GM10847 (cell line): ENCODE measurements around the gene PEX11G.

Source experiments
- POLR2A ChIP-seq: IDR thresholded peaks from 2 replicates; pipeline ENCODE4 v1.6.1; 2011; ENCODE audit not compliant: insufficient read length; ENCODE audit errors: extremely low read depth

Gene PEX11G

DNA sequence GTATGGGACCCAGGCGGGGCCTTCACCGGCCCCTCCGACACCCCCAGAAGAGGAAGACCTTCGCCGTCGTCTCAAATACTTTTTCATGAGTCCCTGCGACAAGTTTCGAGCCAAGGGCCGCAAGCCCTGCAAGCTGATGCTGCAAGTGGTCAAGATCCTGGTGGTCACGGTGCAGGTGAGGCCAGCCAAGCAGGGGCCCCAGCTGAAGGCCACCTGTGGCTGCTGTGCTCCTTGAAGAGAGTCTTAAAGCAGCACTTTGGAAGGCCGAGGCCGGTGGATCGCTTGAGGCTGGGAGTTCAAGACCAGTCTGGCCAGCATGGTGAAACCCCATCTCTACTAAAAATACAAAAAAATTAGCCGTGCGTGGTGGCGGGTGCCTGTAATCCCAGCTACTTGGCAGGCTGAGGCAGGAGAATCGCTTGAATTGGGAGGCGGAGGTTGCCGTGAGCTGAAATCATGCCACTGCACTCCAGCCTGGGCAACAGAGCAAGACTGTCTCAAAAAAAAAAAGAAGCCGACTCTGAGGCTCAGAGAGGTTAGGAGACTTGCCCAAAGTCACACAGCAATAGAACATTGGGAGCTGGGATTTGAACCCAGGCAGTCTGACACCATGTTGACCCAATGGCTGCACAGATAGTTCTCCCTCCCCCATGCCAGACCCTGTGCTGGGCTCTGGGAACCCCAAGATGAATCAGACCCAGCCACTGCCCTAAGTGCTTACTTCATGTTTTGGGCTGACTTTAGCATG, 36.3 kb upstream of the PEX11G start:
- no peak for TF ChIP-seq POLR2A

DNA sequence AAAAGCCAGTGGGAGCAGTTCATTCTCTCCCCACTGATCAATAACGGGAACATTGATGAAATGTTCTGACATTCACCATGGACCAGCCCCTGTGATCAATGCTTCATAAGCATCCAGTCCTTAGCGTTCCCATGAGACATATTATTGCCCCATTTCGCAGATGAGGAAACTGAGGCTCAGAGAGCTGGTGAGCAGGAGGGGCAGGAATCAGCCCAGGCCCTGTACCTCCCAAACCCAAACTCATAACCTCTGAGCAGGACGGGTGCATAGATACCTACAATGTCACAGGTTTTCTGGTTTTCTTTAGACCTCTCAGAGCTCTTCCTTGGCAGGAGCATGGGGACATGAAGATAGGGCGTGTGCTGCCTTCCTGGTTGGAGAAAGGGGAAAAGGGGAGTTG, 35.7 kb upstream of the PEX11G start:
- no peak for TF ChIP-seq POLR2A

DNA sequence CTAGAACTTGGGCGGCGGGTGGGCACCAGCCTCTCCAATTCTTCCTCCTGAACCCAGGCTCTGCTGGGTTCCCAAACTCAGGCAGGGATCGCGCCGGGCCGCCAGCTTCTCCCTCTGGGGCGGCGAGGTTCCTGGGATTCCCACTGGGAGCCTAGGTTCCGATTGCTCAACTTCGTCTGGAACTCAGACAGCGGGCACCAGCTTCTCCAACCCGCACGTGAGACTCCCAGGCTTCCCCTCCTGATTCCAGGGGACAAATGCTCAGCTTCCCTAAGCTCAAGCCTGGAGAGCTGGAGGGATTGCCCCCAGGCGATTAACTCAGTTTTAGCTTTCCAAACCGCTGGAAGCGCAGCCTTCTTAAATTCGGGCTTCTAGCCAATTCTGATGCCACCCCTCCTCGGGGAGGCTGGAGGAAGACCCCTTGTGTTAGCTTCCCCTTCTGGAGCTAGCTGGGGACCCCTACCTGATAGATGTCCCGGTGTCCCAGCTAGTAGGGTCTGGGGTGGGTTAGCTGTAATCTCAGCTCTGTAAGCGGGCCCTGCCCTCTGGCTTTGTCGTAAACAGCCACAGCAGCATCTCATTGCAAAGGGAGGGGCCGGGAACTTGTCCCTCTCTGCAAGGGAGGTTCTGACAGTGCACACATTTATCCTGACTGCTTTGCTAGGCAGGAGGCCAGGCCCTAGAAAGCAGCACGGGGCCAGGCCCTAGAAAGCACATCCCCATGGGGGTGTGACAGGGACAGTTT, 34.3 kb upstream of the PEX11G start:
- TF ChIP-seq POLR2A = no peak

DNA sequence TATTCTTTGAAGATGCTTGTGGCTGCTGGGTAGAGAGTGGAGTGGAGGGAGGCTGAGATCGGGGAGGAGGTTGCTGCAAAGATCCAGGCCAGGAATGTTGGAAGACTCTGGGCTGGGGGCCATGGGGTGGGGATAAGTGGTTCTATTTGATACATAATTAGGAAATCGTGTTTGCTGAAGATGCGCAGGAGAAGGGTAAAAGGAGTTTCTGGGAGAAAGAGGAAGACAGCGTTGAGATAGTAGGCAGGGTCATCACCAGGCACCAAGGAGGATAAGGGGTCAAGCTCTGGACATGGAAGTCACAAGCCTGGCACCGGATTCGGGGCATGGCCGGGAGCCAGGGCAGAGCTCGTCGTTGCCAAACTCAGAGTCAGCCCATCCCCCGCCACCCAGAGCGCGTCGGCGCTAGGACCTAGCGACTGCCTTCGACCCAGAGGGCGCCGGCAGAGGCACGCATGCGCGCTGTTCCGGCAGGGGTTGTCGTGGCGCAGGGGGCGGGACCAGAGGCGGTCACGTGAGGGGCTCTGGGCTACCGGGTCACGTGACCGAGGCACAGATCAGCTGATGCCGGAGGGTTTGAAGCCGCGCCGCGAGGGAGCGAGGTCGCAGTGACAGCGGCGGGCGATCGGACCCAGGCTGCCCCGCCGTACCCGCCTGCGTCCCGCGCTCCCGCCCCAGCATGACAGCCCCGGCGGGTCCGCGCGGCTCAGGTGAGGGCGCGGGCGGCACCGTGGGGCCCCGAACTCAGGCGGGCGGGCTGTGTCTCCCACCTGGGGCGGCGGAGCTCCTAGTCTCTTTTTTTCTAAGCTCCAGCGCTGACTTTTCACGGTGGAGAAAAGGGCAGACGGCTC, 33.5 kb upstream of the PEX11G start, which contains the start of gene MCOLN1:
MCOLN1 (plus strand) TSS at position 553 of the 851 bp plus-strand sequence; CDS start at position 680, 127 bp downstream.
- peak; percentile 58 for TF ChIP-seq POLR2A

DNA sequence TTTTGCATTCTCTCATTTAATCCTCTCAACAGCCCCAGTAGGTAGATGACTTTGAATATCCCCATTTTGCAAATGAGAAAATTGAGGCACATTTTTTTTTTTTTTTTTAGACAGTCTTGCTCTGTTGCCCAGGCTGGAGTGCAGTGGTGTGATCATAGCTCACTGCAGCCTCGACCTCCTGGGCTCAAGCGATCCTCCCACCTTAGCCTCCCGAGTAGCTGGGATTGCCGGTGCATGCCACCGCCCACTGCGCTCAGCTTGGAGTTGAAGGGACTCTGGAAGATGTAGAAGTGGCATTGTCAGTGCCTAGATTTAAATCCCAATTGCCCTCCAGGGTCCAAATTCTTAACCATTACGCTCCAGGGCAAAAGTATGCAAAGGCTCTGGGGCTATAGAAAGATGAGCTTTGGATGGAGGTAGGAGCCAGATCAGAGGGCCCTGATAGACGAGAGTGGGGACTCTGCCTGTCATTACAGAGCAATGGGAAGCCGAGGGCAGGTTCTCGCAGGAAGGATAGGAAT, 32.8 kb upstream of the PEX11G start:
- TF ChIP-seq POLR2A = no peak

DNA sequence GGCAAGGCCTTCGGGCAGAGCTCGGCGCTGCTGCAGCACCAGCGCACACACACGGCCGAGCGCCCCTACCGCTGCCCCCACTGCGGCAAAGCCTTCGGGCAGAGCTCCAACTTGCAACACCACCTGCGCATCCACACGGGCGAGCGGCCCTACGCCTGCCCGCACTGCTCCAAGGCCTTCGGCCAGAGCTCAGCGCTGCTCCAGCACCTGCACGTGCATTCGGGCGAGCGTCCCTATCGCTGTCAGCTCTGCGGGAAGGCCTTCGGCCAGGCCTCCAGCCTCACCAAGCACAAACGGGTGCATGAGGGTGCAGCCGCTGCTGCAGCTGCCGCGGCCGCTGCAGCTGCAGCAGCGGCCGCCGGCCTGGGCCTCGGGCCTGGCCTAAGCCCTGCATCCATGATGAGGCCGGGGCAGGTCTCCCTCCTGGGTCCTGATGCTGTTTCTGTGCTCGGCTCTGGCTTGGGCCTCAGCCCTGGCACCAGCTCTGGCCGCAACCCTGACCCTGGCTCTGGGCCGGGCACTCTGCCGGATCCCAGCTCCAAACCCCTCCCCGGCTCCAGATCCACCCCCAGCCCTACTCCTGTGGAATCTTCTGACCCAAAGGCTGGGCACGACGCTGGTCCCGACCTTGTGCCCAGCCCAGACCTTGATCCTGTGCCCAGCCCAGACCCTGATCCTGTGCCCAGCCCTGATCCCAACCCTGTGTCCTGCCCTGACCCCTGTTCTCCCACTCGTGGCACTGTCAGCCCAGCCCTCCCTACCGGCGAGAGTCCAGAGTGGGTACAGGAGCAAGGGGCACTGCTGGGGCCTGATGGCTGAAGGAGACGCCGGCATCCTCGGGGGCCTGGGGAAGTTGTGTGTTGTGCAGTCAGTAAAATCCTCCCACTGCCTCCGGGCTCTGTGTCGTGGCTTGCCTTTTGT, 31.6 kb upstream of the PEX11G start:
- no peak for TF ChIP-seq POLR2A

DNA sequence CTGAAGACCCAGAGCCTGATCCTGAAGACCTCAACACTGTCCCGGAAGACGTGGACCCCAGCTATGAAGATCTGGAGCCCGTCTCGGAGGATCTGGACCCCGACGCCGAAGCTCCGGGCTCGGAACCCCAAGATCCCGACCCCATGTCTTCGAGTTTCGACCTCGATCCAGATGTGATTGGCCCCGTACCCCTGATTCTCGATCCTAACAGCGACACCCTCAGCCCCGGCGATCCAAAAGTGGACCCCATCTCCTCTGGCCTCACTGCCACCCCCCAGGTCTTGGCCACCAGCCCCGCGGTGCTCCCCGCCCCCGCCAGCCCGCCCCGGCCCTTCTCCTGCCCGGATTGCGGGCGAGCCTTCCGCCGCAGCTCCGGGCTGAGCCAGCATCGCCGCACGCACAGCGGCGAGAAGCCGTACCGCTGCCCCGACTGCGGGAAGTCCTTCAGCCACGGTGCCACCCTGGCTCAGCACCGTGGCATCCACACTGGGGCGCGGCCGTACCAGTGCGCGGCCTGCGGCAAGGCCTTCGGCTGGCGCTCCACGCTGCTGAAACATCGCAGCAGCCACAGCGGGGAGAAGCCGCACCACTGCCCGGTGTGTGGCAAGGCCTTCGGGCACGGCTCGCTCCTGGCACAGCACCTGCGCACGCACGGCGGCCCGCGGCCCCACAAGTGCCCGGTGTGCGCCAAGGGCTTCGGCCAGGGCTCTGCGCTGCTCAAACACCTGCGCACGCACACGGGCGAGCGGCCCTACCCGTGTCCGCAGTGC, 30.7 kb upstream of the PEX11G start:
- TF ChIP-seq POLR2A = no peak

DNA sequence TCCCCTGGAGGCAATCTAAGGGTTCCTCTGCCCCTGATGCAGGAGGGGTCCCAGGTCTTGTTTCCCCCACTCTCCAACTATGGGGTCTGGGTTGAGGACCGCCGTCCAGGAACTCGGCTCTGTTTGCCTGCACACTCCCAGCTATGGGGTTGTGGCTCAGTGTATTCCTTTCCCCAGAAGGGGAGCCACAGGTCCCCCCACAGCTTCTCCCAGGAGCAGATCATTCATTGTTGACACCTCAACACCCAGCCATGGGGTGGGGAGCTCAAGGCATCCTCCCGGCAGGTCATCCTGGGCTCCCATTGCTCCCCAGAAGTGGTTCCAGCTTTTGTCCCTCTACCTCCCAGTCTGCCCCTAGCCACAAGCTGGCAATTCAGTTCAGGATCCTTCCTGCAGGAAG, 28.0 kb upstream of the PEX11G start:
- TF ChIP-seq POLR2A = no peak

DNA sequence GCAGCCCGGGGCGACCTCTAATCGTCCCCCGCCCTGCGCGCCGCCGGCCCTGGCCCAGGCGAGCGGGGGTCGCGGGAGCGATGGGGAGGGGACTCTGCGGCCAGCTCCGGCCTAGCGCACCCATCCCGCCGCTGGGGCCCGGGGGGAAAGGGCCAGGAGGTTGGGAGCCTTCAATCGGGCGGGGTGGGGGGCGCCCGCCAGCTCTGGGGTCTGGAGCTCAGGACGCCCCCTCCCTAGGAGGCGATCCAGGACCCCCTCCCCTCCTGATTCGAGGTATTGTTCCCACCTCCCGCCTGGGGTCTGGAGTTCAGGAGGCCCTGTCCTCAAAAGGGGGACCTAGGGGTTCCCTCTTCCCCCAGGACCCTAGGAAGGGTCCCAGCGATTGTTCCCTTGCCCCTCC, 27.5 kb upstream of the PEX11G start:
- no peak for TF ChIP-seq POLR2A

DNA sequence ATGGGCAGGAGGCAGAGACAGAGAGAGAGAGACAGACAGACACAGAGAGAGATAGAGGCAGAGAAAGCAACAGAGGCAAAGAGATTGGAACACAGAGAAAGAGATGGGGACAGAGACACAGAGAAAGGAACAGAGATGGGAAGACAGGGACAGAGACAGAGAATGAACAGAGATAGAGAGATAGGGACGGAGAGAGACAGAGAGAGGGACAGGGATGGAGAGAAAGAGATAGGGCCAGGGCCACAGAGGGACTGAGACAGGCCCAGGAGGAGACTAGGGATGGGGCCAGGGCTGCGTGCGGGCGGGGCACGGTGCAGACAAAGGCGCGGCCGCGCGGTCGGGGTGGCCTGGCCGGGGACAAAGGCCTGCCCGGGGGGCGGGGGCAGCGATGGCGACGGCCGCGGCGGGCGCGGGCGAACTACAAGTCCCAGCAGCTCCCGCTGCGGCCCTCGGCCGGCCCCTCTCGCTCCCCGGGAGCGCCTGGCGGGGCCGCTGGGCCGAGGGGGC, 26.9 kb upstream of the PEX11G start, which contains the start of gene ZNF358:
ZNF358 (plus strand) TSS at position 459 of the 507 bp plus-strand sequence. CDS start 3,140 bp downstream, outside the sequence.
- TF ChIP-seq POLR2A = no peak

DNA sequence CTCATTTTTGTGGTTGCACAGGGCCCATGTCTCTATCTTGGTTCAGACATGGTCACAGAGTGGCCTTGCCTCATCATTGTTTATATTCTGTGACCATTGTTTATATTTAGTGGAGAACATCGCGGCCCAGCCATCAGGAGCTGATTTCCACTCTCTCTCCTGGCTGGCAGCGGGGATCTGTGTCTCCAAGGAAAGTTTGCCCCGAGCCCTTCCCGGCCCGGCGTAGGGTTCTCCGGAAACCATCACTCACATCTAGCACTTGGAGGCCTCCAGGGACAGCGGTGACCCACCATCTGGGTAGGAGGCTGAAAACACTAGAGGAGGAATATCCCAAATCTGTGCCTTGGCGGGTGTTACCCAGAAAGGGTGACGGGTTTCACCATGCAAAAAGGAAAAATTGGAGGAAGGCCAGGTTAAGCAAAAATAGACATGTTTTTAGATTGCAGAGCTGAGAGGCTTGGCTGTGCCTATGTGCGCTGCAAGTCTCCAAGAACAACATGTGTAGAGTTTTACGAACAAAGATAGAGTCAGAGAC, 26.3 kb upstream of the PEX11G start:
- TF ChIP-seq POLR2A = no peak

DNA sequence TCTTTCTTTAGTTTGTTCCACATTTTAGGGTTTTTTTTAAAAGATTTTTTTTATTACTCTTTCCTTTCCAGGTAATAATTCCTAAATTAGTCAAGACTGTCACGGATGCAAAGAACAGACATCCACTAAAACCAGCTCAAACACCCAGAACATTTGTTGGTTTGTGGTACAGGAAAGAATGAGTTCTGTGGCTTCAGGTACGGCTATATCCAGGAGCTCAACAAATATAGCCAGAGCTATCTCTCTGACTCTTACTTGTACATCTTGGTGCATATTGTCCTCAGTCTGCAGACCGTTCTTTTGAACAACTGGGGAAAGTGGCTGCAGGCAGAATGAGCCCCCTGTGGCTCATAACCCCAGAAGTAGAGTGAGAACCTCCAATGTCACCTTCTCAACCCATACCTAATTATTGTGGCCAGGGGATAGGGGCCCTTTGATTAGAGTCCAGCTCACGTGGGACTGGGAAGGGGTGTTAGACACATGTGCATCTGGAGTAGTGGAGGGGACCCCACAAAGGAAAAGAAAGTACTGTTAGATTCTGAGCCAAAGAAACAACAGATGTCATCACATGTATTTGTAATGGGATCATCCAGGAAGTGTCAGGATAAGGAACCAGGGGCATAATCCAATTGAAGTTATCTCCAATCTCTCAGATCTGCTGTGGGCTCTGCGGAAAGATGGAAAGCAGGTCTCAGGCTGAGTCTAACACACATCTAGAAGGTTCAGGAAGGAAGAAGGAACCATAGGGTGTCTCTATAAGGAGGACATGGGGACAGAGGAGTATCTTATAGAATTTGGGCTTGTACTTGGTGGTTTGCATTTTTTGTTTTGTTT, 25.2 kb upstream of the PEX11G start:
- no peak for TF ChIP-seq POLR2A
